Retina (tissue), 1 donor: ENCODE measurements around the gene TMEM17.

Source experiments
- DNase-seq: peaks from one replicate; pipeline ENCODE4 v3.0.0-alpha.2; 2016

The TMEM17 gene

DNA sequence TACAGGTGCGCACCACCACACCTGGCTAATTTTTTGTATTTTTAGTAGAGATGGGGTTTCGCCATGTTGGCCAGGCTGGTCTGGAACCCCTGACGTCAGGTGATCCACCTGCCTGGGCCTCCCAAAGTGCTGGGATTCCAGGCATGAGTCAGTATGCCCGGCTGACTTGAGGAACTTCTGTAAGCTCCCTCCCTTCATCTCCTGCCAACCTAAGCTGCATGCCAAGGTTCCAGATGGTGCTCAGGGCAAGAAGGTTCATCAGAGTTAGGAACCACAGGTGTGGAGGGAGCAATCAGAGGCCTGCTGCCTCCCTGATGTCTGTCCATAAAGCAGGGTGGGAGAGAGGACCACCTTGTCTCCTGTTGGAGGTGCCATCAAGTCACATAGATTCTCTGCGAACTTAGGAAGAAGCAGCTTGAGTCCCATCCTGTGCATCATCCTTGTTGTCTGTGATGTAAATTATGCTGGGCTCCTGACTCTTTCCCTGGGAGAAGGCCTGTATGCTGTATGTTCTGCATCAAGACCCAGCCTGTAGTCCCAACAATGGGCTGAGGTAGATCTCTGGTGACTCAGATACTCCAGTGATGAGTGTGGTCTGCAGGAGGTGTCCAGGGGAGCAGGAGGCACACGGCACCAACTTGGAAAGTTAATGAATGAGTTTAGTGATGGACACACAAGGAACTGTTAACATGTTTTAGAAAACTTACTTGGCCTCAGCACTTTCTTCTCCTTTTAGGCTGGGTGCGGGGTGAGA, 53.1 kb downstream of the TMEM17 start:
- no peak for DNase-seq

DNA sequence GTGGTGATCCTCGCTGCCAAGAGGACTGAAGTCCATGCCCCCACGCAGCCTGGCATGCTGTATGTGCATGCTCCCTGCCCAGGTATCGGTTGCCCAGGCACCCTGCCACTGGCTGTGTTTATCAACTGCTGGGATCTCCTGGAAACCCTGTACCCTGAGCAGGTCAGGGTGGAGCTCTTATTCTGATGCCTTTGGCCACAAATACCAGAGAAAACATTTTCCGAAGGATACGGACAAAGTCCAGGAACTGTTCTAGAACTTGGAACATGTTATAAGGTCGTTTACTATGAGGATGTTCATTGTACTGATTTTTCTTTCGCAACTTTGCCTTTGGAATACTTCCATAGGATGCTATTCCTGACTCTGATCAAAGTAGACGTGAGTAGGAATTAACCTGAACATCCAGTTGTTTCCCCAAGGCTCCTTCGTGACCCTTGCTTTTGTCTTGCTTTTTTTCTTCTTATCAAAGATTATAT, 55.2 kb downstream of the TMEM17 start:
- no peak for DNase-seq
